HepG2 (cell line): ENCODE measurements around the gene ADAMTS20.

ENCODE experiments used
- ETV6 ChIP-seq: sonication (generic); formaldehyde crosslinking; conservative IDR thresholded peaks from 2 replicates; pipeline ENCODE4 v1.4.0; 2020; ENCODE audit warnings: missing genetic modification reagents
- HMG20A ChIP-seq: IDR thresholded peaks from 2 replicates; pipeline ENCODE4 v1.6.1; 2016; ENCODE audit warnings: borderline replicate concordance
- MATR3 ChIP-seq: sonication (generic); formaldehyde crosslinking; IDR thresholded peaks from 2 replicates; pipeline ENCODE4 v1.4.0; 2020; ENCODE audit warnings: missing genetic modification reagents
- MYC ChIP-seq: sonication (generic); formaldehyde crosslinking; IDR thresholded peaks from 2 replicates; pipeline ENCODE4 v1.9.0; 2021; ENCODE audit warnings: missing genetic modification reagents, borderline replicate concordance
- RAD21 ChIP-seq: fragments of 450-650 bp; formaldehyde crosslinking; IDR thresholded peaks from 2 replicates; pipeline ENCODE4 v1.5.0; 2020; ENCODE audit warnings: mild to moderate bottlenecking
- SMC3 ChIP-seq: IDR thresholded peaks from 2 replicates; pipeline ENCODE4 v1.6.1; 2011; ENCODE audit warnings: low read length, improper control_type of control experiment
- USF2 ChIP-seq, 2 experiments: sonication (generic) in 1 of 2; formaldehyde crosslinking in 1 of 2; IDR thresholded peaks; 2 replicates each; pipeline versions ENCODE4 v1.5.1 to v1.6.1; 2011 to 2020; ENCODE audit warnings: borderline replicate concordance in 1 of 2, low read depth in 1 of 2, low read length in 1 of 2, mild to moderate bottlenecking in 1 of 2, missing genetic modification reagents in 1 of 2, moderate library complexity in 1 of 2
- YY1 ChIP-seq: IDR thresholded peaks from 2 replicates; pipeline ENCODE4 v1.6.1; 2011; ENCODE audit warnings: low read length, low read depth, moderate library complexity, mild to moderate bottlenecking; ENCODE audit not compliant: insufficient read depth, insufficient replicate concordance
- ZNF124 ChIP-seq: sonication (generic); formaldehyde crosslinking; IDR thresholded peaks from 2 replicates; pipeline ENCODE4 v1.4.0; 2020; ENCODE audit warnings: missing genetic modification reagents
- ZNF644 ChIP-seq: IDR thresholded peaks from 2 replicates; pipeline ENCODE4 v1.6.1; 2016; ENCODE audit warnings: low read depth
- TF ChIP-seq, protein P1 (sequence below): sonication (generic); formaldehyde crosslinking; IDR thresholded peaks from 2 replicates; pipeline ENCODE4 v1.5.0; 2020; ENCODE audit warnings: mild to moderate bottlenecking, missing genetic modification reagents, moderate library complexity

DNA sequence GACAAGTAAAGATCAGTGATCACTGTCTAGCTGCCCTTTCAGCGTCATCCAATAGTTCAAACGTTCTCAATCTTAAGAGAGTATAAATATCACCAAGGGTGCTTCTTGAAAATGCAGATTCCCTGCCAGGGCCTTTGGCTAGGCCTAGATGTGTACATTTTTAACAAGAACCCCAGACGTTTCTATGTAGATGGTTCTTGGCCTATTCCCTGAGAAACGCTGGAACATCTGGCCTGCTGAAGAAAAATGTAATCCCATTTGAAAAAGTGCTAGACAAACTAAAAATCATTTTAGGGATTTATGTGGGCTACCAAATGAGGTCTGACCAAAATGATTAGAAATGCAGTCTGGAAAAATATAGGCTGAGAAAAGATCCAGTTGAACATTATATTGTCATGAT is 231.7 kb downstream of the ADAMTS20 start:
- TF ChIP-seq ZNF644 (CRISPR knock-in tag): no peak
- no peak for TF ChIP-seq YY1
- no peak for TF ChIP-seq ZNF124
- no peak for TF ChIP-seq ETV6 (CRISPR knock-in tag)
- TF ChIP-seq HMG20A (CRISPR knock-in tag): no peak
- no peak for TF ChIP-seq MATR3
- no peak for TF ChIP-seq USF2 (IDR thresholded peaks at IDR 0.05; ENCODE audit: low read depth, low read length)
- TF ChIP-seq USF2 (CRISPR knock-in tag; IDR thresholded peaks at IDR 0.05; ENCODE audit: borderline replicate concordance): no peak
- no peak for TF ChIP-seq RAD21 (CRISPR knock-in tag)
- no peak for TF ChIP-seq MYC (CRISPR knock-in tag)
- TF ChIP-seq, protein P1, sequence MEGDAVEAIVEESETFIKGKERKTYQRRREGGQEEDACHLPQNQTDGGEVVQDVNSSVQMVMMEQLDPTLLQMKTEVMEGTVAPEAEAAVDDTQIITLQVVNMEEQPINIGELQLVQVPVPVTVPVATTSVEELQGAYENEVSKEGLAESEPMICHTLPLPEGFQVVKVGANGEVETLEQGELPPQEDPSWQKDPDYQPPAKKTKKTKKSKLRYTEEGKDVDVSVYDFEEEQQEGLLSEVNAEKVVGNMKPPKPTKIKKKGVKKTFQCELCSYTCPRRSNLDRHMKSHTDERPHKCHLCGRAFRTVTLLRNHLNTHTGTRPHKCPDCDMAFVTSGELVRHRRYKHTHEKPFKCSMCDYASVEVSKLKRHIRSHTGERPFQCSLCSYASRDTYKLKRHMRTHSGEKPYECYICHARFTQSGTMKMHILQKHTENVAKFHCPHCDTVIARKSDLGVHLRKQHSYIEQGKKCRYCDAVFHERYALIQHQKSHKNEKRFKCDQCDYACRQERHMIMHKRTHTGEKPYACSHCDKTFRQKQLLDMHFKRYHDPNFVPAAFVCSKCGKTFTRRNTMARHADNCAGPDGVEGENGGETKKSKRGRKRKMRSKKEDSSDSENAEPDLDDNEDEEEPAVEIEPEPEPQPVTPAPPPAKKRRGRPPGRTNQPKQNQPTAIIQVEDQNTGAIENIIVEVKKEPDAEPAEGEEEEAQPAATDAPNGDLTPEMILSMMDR (CRISPR knock-in tag): no peak
- no peak for TF ChIP-seq SMC3
